Thoracic aorta (tissue), 2 donors: Measurements from ENCODE around the gene VRK1. TPM values are rescaled to one million over a fixed set of nuclear protein-coding genes. Genes with fewer than 3 reads are reported as not detected.

Source experiments
- ATAC-seq: fragments of 150-250 bp; one replicate; pipeline ENCODE4 v1.8.0; 2017; ENCODE audit warnings: low read depth; ENCODE audit not compliant: insufficient number of reproducible peaks, low FRiP score
- DNase-seq: peaks from one replicate; pipeline ENCODE4 v3.0.0-alpha.2; 2020; ENCODE audit warnings: low spot score
- H3K27ac ChIP-seq, 2 donors: fragments of 200-600 bp; sonication (generic); 1 replicate in 1 of 2; 2 replicates in 1 of 2; pipeline ENCODE4 v1.5.1; 2016; ENCODE audit warnings: mild to moderate bottlenecking in 2 of 2, moderate library complexity in 2 of 2
- H3K27me3 ChIP-seq: fragments of 200-600 bp; sonication (generic); replicated peaks from 2 replicates; pipeline ENCODE4 v1.6.0; 2016; ENCODE audit warnings: mild to moderate bottlenecking; ENCODE audit not compliant: insufficient read depth
- H3K36me3 ChIP-seq: fragments of 200-600 bp; sonication (generic); one replicate; pipeline ENCODE4 v1.5.1; 2016
- H3K4me1 ChIP-seq, 2 donors: fragments of 200-600 bp; sonication (generic); 1 replicate in 1 of 2; 2 replicates in 1 of 2; pipeline versions ENCODE4 v1.5.1 to v1.6.0; 2016; ENCODE audit warnings: low read depth in 2 of 2, mild to moderate bottlenecking in 1 of 2; ENCODE audit not compliant: control insufficient read depth in 1 of 2
- H3K4me3 ChIP-seq: fragments of 200-600 bp; sonication (generic); 2 replicates; pipeline ENCODE4 v1.5.1; 2016; ENCODE audit warnings: mild to moderate bottlenecking
- H3K9me3 ChIP-seq: fragments of 200-600 bp; sonication (generic); 2 replicates; pipeline ENCODE4 v1.5.1; 2016
- total RNA-seq, 2 donors: library from RNA; depleted of rRNA; stranded (reverse); fragments of >200 nt; gene quantifications; one replicate each; pipeline versions ENCODE4 v1.1.0 to v1.2.3, GENCODE V29; 2016
- TF ChIP-seq, protein P1 (sequence below): fragments of 200-600 bp; sonication (generic); IDR thresholded peaks from one replicate; pipeline ENCODE4 v1.5.1; 2019; ENCODE audit warnings: antibody characterized with exemption

The VRK1 gene
- total RNA-seq, 2 donors from 2014 or later, result 3.0 to 4.9 TPM

DNA sequence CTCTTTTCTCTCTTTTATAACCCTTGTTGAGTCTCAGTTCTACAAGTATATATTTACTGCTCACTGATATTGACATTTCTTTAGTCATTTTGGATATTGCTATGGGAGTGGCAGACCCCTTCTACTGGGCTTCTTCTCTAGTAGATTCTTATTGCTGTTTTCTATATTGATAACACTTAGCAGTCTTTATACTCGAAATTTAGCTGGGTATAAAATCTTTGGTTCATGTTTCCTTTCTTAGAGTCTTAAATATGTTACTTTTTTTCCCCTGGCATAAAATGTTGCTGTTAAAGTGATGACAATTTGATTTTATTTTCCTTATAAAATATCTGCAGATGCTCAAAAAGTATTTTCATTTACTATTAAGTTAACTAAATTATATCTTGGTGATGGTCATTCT lies 32.6 kb downstream of the VRK1 start:
- TF ChIP-seq, protein P1, sequence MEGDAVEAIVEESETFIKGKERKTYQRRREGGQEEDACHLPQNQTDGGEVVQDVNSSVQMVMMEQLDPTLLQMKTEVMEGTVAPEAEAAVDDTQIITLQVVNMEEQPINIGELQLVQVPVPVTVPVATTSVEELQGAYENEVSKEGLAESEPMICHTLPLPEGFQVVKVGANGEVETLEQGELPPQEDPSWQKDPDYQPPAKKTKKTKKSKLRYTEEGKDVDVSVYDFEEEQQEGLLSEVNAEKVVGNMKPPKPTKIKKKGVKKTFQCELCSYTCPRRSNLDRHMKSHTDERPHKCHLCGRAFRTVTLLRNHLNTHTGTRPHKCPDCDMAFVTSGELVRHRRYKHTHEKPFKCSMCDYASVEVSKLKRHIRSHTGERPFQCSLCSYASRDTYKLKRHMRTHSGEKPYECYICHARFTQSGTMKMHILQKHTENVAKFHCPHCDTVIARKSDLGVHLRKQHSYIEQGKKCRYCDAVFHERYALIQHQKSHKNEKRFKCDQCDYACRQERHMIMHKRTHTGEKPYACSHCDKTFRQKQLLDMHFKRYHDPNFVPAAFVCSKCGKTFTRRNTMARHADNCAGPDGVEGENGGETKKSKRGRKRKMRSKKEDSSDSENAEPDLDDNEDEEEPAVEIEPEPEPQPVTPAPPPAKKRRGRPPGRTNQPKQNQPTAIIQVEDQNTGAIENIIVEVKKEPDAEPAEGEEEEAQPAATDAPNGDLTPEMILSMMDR, result no peak
- H3K4me3 ChIP-seq, result no peak overlapping the region

DNA sequence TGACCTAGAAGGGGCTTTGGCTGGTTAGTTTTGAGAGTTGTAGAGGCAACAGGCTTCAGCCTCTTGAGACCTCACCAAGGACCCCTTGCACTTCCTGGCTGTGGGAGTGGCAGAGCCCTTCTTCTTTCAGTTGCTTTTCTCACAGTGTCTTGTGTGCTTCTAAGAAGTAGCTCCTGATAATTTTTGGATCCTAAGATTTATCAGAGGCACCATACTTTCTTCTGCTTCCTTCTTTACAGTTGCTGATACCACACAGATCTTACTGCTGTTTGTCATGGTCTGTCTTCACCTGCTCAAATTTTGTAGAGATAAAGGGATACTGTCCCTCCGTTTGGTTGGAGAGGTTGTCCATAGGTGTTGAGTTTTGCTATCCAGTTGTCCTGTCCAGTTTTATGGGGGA lies 33.8 kb downstream of the VRK1 start:
- Histone ChIP-seq H3K4me1 (no peaks in the 10 kb centered on the region), H3K4me3 (no peak overlapping the region), H3K27me3 (no peaks in the 10 kb centered on the region), H3K36me3 (no peaks in the 10 kb centered on the region), H3K9me3 (no peaks in the 10 kb centered on the region), H3K27ac (no peak overlapping the region)
- no peak for ATAC-seq
- DNase-seq, result no peak
- TF ChIP-seq, protein P1, result no peak

More for the DNA sequence above, 32.6 kb downstream of the VRK1 start:
- Histone ChIP-seq H3K9me3 (no peaks in the 10 kb centered on the region), H3K27ac (no peak overlapping the region), H3K27me3 (no peaks in the 10 kb centered on the region), H3K4me1 (no peaks in the 10 kb centered on the region), H3K36me3 (no peaks in the 10 kb centered on the region)
- DNase-seq (no peak), ATAC-seq (no peak)

DNA sequence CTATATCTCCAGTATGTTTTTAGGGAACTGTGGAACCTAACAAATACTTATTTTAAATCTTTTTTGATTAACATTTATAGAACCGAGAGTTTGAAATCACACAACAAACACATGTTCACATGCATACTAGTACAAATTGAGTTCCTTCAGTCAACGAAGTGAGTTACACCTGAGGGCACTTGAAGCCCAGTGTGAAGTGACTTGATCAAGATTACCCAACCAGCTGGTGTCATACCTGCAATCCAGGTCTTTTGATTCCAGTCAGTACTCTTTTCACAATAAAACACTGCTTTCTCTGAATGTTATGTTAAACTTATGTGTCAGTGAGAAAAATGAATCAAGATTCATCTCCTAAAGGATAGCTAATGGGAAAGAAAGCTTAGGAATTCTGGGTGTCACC lies 35.2 kb downstream of the VRK1 start:
- TF ChIP-seq, protein P1, result no peak
- ATAC-seq (no peak), DNase-seq (no peak)
- Histone ChIP-seq H3K9me3 (no peaks in the 10 kb centered on the region), H3K27me3 (no peaks in the 10 kb centered on the region), H3K27ac (no peak overlapping the region), H3K4me1 (no peaks in the 10 kb centered on the region), H3K4me3 (no peak overlapping the region), H3K36me3 (no peaks in the 10 kb centered on the region)

DNA sequence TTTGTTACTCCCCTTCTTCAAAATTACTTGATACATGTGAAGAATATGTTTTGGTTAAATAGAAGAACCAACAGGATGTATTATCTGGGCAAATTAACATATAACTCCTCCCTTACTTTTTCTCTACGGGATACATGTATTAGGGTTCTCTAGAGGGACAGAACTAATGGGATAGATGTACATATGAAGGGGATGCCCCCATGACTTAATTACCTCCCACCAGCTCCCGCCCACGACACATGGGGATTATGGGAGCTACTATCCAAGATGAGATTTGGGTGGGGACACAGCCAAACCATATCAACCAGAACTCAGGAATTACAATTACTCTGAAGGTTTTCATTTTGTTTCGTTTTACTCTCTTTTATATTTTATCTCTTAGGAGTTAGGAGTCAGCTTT lies 41.3 kb downstream of the VRK1 start:
- Histone ChIP-seq H3K4me1 (no peaks in the 10 kb centered on the region), H3K27ac (no peak overlapping the region), H3K9me3 (no peaks in the 10 kb centered on the region), H3K4me3 (no peak overlapping the region), H3K27me3 (no peaks in the 10 kb centered on the region), H3K36me3 (no peaks in the 10 kb centered on the region)
- ATAC-seq, result no peak
- TF ChIP-seq, protein P1, result no peak
- DNase-seq, result no peak

DNA sequence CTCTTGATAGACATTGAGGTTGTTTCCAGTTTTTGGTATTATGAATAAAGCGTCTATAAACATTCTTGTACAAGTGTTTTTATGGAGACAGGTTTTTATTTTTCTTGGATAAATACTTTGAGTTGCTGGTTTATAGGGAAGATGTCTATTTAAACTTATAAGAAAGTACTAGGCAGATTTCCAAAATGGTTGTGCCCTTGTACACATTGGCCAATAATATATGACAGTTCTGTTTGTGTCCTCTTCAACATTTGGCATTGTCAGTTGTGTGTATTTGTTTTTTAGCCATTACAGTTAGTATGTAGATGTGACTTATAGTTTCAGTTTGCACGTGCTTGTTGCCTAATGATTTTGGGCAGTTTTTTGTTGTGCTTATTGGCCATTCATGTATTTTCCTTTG lies 42.1 kb downstream of the VRK1 start:
- no peaks in the 10 kb centered on the region for H3K4me1 ChIP-seq
- no peaks in the 10 kb centered on the region for H3K9me3 ChIP-seq
- H3K36me3 ChIP-seq, result no peaks in the 10 kb centered on the region
- H3K27me3 ChIP-seq, result no peaks in the 10 kb centered on the region
- no peak overlapping the region for H3K4me3 ChIP-seq
- H3K27ac ChIP-seq, result no peak overlapping the region
- DNase-seq (no peak), ATAC-seq (no peak)
- TF ChIP-seq, protein P1, result no peak
